GM21825 (cell line): ENCODE data around the gene EYS.

Source experiments
- ATAC-seq: cut with Tn5 transposase; IDR thresholded peaks from one replicate; pipeline ENCODE4 v1.9.1; 2021; ENCODE audit warnings: mild to moderate bottlenecking, moderate library complexity; ENCODE audit not compliant: unreplicated experiment

The EYS gene

DNA sequence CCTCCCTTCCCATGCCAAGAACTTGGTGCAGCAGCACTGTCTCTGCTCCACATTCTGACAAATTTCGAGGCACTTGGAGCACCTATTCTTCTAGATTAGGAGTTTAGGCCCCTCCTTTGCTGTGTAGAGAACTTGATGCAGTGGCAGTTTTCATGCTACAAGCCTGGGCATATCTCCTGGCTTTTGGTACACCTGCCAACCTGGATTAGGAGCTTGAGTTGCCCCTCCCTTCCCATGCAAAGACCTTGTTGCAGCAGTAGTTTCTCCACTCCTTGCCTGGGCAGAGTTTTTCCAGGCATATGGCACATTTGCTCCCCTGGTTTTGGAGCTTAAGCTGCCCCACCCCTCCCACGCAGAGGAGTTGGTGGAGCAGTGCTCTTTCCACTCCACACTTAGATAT, 956.1 kb downstream of the EYS start:
- no peak for ATAC-seq

DNA sequence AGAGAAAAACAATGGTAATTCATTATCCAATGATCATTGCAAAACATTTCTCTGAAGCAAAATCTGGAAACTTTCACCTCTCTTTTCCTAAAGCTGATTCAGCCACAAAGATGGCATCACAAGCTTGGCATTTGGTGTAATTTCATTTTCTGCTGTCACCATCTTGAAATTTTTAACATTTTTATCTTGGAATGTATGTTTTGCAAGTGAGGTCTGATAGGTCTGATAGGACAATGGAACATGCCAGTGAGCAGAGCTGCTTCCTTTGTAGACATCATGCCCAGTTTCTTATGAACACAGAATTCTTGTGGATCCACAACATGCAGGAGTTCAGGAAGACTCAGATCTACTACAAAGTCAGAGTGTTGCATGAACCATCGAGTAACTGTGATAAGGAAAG, 969.6 kb downstream of the EYS start:
- ATAC-seq, result no peak

DNA sequence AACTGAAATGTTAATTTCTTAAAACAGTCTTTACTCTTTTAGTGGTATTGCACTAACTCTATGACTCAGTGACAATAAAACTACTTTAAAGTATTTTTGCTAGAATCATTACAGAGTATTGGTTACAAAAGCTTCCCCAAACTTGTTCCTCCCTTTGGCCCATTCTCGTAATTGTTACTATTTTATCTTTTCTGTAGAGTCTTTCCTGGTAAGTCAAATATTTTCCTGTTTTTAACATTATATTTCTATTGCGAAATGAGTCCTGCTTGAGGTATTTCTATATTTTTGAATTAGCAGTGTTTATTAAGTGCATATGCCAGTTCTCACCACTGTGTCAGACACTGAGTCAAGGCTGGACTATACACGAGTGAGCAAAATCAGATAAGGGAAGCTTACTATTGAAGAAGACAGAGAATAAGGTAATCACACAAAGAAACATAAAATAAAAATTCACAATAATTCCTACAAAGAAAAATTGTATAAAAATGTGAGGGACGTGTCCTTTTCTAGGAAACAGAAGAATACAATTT, 970.5 kb downstream of the EYS start:
- ATAC-seq, result no peak

DNA sequence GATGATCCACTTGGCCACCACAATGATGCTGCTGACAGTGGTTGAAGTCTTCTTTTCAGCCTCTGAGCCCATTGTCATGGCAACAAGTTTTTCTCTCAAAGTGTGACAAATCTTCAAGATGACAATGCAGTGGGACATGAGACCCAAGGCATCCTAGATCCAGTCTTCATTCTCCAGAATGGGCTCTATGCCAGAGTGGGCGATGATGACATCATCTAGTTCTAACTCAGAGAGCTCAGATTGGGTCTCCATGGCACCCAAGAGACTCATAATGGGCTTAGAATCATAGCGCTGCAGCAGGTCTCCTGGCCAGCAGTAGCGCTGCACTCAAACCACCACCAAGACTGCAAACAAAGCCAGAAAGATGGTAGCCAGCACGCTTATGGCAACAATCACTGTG, 973.6 kb downstream of the EYS start:
- ATAC-seq, result no peak

DNA sequence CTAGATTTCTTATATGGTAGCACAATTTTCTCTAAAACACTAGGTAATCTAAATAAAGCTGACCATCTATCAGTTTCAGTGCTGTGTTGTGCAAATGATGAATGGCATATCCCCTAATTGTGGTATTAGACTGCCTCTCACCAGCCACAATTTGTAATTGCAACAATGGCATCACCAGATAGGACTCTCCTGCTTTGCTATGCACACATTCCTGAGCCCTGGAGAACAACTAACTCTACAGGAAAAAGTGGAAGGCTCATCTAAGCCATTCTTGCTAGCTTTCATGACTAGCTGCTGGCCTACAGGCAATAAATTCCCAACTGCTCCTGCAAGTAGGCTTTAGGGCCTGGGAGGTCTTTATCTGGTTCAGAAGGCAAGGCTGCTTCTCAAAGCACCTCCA, 974.1 kb downstream of the EYS start:
- no peak for ATAC-seq

DNA sequence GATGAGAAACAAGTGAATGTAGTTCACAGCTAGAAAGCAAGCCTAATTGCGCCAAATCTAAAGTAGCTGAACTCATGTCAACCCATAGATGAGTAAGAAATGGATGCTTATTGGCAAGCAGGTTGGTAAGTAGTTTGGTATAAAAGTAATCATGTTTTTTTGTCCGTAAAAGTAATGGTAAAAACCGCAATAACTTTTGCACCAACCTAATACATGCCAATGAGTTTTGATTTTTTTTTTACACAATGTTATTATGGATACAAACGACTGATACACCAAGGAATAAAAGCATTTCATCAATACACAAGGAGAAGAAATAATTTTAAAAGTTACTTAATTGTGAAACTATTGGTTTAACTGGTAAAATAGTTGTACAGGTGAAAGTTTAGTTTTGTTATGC, 977.5 kb downstream of the EYS start:
- no peak for ATAC-seq

DNA sequence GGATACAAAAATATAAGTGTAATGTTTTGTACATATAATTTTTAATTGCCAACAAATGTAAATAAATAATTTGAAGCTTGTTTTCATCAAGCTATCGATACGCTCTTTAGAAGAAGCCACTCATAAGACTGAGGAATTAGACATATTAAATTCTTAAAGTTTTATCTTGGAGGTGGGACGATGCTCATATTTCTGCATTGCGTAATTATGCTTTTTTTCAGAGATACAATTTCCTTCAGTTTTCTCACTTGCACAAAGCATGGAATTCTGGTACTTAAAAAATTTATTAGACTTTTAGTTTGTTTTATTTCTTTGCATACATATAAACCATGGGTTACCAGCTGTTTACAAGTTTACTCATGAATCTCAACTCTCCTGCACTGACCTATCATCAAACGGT, 980.0 kb downstream of the EYS start:
- no peak for ATAC-seq

DNA sequence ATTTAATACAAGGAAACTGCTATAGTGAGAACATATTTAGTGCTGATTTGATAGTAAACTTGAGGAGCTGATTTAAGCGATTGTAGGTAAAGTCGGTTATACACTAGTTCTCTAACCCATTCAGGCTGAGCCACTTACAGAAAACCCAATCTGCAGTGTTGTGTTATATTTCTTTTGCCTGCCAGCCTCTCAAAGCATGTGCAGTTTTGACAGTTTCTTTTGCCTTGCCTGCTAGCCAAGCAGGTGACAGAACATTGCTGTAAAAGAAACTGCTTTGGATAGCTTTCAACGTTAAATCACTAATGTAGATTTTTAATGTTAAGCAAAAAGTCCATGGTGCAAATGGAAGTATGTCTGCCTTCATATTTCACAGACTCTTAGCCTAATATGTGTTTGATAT, 982.9 kb downstream of the EYS start:
- ATAC-seq, result no peak

DNA sequence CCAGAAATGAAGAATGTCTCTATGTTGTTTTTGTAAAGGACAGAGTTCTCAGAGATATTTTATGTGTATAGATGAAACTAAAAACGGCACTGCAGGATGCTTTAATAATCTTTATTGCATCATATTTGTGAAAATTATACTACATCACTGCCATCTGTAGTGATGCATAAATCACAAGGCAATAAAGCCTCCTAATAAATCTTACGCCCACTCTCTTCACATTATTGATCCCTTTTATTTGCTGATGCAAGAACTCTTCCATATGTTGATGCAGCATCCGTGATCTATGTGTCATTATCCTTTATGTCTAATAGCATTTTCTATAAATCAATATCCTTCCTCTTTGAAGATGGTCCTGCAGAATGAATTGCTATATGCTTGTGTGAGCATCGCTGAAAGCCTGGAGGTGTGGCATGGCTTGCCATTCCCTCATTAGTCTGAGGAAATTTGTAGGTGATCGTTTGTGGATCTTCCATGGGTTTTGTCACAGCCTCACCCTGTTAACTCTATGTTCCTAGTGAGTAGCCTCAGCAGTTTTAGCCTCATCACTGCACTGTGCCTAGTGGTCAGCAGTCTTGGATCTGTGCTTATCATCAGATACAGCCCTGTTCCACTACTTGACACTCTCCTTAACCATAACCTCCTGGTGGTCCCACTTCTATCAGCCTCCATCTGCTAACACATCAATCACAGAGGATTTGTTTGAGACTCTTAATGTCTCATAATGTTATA, 983.5 kb downstream of the EYS start:
- ATAC-seq, result no peak

DNA sequence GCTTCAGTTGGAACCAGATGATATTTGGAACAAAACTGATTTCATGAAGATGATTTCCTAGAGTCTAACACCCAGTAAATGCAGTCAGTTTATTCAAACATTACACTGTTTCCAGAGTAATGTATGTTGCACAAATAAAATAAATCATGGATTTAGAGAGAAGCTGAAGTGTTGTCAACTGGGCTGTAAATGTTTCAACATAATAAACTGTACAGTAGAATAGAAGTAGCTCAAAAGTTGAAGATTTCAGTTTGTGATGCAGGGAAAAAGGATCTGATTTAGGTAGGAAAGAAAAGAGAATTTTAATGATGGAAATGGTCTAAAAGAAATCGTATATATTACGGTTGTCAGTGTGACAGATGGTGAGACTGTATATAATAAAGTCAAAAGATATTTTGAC, 985.2 kb downstream of the EYS start:
- ATAC-seq, result no peak

DNA sequence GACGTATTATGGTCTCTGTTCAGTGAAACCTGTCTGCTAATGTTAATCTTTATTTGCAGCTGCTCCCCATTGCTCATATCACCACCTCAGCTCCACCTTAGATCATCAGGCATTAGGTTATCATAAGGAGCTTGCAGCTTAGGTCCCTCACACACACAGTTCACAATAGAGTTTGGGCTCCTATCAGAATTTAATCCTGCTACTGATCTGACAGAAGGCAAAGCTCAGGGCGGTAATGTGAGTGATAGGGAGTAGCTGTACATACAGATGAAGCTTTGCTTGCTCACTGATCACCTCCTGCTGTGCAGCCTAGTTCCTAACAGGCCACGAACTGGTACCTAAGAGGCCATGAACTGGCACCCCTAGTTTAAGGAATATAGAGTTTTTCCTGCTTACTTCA, 989.7 kb downstream of the EYS start:
- ATAC-seq, result no peak

DNA sequence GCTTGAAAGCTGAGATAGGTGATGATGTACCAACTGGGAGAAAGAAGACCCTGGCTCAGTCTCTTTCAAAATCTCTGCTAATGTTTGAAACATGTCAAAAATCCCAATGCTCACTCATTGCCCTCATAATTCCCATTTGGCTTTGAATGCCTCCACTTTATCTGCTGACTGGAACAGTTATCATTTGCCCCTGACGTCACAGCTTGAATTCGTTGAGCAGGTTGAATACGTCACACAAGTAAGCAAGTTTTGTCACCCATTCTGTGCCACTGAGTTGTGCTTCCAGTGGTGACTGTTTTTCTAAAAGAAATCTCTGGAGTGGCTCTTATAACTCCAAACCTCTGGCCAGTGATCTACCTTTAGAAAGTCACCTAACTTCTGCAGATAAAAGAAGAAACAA, 991.4 kb downstream of the EYS start:
- ATAC-seq, result no peak

DNA sequence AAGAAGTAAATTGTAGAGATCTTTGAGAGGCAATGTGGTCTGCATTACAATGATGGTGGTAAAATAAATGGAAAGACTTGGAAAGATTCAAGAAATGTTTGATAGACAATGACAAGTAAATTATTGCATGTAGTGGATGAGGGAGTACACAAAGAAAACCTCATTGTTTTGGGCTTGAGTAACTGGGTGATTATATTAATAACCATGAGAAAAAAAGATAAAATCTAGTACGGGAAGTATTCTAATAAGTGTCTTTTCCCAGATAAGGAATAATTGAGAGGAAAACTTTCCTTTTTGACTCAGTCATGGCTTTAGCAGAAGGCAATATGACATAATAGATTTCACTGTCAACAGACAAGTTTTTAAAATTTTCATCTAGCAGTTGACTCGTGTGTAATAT, 993.0 kb downstream of the EYS start:
- ATAC-seq, result no peak

DNA sequence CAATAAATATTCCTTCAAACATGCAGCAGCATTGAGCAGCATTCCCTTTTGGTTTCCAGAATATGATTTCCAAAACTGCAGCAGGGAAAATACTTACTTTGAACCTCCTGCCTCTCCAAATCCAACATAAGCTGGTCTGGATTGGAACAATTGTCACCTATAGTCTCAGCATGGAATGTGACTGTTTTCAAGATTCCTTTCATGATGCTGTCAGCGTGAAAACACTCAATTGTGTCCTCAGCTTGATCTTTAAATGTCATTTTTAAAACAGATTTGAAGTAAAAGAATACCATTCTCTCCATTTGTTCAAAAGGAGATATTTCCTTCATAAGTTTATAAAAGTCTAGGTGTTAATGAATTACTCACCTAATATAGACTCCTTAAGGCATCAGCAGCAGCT, 993.9 kb downstream of the EYS start:
- no peak for ATAC-seq

DNA sequence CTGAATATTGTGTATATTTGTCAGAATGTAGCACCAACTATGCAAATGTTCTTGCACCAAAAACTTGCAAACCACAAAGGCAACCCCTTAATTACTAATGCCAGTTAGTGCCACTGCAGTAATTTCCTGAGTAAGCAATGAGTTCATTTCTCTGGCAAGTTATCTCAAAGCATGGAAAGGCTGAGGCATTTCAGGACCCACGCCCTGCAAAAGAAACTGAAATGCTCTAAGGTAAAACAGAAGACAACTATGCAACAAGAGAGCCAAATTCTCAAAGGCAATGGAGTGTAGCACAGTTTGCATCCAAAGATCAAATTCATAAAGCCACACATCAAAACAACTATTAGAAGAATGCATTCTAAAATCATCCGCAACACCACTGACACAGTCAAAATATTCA, 994.4 kb downstream of the EYS start:
- ATAC-seq, result no peak

DNA sequence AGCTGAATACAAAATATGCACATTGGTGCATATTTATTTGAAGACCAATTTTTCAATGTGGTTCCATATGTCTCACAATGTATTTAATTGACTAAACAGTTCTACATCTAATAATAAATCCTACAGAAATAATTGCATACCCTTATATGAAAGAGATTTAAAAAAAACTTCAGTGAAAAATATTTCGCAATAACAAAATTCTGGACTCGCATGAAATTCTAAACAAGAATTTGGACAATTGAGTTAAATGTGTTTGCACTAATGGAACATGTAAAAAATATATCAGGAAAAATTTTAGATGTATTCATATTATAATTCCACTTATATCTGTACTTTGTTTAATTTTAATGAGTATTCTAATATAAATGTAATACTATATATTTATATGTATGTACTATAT, 1003.1 kb downstream of the EYS start:
- ATAC-seq, result no peak

DNA sequence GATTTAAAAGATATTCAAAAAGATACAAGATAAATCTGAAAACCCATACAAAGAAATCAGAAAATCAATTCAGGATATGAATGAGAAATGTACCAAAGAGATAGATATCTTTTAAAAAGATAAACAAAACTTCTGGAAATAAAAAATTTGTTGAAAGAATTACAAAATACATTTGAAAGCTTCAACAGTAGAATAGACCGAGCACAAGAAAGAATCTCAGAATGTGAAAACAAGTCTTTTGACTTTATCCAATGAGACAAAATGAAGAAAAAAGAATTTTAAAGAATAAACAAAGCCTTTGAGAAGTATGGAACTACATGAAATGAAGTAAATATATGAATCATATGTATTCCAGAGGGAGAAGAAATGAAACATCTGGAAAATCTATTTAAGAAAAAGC, 1011.0 kb downstream of the EYS start:
- no peak for ATAC-seq

DNA sequence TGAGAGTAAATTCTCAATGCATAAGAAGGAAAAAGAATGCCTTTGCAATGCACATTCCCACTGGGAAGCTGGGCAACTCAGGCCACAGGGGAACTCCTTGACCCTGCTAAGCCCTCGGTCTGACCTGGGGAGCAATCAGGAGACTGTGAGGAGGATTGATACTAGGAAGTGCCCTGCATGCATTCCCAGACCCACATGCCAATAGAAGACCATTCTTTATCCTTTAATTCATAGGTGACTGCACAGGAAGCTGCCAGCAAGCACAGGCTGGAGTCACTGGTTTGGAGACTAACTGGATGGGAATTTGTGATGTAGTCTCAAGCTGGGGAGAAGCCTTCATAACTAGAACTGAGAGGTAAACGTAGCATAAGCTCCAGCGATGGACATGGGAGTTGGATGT, 1012.7 kb downstream of the EYS start:
- no peak for ATAC-seq

DNA sequence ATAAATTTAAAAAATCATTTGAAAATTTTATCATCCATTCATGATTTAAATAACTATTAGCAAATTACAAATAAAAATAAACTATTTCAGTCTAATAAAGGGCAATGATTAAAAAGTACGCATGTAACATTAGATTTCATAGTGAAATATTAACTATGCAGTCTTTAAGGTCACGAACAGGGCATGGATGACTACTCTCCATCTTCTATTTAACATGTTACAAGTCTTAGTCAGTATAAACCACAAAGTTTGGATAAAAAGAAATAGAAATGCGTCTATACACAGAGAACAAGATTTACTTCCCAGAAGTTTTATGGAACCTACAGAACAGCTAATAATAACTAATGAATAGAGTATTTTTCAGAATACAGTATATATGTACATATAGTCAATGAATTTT, 1016.0 kb downstream of the EYS start:
- ATAC-seq, result no peak

DNA sequence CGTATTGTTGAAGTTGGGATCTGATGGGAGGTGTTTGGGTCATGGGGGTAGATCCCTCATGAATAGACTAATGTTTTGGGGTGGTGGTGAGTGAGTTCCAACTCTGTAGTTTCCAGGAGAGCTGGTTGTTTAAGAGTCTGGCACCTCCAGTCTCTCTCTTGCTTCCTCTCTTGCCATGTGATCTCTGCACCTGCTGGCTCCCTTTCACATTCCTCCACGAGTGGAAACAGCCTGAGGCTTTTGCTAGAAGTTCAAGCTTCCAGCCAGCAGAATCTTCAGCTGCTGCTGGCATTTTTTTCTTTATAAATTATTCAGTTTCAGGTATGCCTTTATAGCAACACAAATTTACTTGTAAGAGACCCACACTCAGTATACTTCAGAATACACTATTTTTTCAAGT, 1021.6 kb downstream of the EYS start:
- no peak for ATAC-seq

DNA sequence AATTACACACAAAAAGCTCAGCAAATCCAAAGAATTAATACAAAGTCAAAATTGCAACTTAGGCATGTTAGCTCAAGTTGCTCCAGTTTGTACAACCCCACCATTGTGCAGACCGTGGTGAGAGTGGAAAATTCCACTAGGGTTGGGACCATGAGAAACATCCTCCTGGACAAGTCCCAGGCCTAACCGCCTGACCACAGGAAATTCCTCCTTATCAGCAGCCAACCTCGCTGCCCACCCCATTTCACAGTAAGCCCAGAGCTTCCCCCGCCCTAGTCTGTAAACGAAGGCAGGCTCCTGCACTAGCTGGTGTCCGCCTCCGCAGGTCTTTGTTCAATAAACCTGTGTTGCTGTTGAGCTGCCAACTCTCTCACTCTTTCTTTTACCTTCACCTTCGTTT, 1023.3 kb downstream of the EYS start:
- ATAC-seq, result no peak

DNA sequence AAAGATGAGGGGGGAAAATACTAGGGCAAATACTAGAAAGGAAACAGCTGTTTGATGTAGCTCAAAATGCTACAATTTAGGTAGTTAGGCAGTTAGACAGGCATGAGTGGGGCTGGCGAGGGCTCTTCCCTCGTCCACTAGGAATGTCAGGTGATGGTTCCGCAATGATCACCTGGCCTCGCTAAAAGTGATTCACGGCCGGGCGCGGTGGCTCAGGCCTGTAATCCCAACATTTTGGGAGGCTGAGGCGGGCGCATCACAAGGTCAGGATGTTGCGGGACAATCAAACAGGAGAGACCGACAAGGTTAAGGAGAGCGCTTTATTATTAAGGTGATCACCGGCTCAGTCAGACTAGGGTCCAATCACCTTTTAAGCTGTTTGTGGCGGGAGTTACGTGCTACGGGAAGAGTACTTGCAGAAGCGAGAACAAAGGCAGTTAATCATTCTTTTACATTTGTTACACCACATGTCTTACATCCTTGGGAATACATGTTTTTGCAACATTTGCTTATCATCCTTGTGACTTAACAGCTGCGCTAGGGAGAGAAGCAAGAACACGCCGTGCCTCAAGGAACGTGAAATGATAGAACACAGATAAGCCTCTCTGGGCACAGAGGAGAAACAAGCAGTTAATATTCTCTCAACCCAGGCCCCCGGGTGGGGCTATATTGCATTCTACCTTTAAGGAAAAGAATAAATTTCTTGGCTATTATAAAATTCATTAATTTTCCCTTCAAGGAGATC, 1025.4 kb downstream of the EYS start:
- ATAC-seq, result no peak

DNA sequence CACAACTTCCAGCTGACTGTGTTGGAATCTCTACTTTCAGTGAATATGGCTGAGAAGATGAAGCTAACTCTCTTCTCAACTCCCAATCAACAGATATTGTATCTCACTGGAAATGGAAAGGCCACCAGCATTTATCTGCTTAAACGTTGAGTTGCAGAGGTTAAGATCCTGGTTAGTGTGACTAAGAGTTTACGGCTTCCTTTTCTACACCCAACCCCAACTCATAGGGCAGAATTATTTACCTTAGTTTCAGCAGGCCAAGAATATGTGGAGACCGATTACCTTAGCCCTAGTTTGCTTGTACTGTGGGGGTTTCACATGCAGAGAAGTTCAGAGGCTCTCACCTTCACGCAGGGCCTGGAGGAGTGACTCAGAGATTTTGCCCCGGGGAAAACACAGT, 1026.6 kb downstream of the EYS start:
- ATAC-seq, result no peak
